Activated gamma-delta T cell treated with anti-CD3 and anti-CD28 coated beads, Interleukin-2, amount 50 U/mL, for 16 hours (primary cell): Measurements from ENCODE around the gene DDX39B.

Source experiments
- DNase-seq: peaks from one replicate; pipeline ENCODE4 v3.0.0-alpha.2; 2020; ENCODE audit warnings: low read depth

Gene DDX39B

DNA sequence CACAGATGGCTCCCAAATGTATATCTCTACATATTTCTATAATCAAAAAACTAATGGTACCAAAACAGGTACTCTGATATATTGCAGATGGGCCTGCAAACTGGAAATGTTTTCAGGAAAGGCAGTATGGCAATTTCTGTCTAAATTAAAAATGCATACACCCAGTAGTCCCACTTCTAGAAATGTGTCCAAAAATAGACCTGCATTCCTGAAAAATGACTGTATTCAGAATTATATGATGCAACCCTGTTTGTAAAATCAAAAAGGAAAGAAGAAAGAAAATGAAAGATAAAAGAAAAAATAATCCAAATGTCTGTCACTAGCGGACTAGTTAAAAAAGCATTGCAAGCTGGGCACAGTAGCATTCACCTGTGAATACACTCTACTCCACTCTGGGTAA is 56.7 kb downstream of the DDX39B start:
- no peak for DNase-seq

DNA sequence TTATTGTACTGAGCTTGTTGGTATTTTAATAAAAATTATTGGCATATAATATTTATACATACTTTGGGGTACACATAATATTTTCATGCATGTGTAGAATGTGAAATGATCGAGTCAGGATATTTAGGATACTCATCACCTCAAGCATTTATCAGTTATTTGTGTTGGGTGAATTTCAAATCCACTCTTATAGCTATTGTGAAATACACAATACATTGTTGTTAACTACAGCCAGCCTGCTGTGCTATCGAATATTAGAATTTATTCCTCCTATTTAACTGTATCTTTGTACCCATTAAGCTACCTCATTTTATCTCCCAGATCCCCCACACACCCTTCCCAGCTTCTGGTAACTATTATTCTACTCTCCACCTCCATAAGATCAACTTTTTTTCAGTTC is 58.4 kb downstream of the DDX39B start:
- no peak for DNase-seq

DNA sequence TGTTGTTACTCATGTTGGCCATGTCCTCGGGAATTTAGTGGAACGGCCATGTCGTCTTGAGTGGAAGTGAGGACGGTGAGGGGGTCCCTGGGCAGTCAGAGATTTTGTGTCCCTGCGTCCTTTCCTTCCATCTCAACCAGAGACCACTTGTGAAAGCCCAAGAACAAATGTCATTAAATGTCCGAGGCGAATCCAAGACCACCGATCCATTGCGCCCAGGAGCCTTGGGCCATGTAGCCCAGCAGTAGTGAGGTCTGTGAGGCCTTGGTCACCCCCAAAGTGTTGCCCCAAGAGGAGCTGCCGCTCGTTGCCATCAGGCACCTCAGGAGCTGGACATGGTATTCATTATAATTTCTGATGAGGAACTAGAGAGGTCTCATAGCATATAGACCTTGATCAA is 61.2 kb downstream of the DDX39B start:
- no peak for DNase-seq
